Smooth muscle cell (in vitro differentiated cells): Measurements from ENCODE around the gene CLCN4. TPM values are rescaled to one million over a fixed set of nuclear protein-coding genes. Genes with fewer than 3 reads are reported as not detected.

ENCODE experiments used
- DNase-seq: peaks from one replicate; lab custom pipeline; 2025; ENCODE audit not compliant: unreplicated experiment; lab: John Stamatoyannopoulos, UW
- H2AFZ ChIP-seq: fragments of 200-600 bp; sonication (generic); 2 replicates; pipeline ENCODE4 v1.6.0; 2016; ENCODE audit warnings: antibody characterized with exemption, low read depth, mild to moderate bottlenecking
- H3F3A ChIP-seq: fragments of 200-600 bp; sonication (generic); 2 replicates; pipeline ENCODE4 v1.6.0; 2017; ENCODE audit warnings: antibody characterized with exemption, low read depth
- H3K27ac ChIP-seq: fragments of 200-600 bp; sonication (generic); 2 replicates; pipeline ENCODE4 v1.5.1; 2016; ENCODE audit warnings: low read depth, mild to moderate bottlenecking
- H3K27me3 ChIP-seq: fragments of 200-600 bp; sonication (generic); 2 replicates; pipeline ENCODE4 v1.6.1; 2016; ENCODE audit warnings: low read depth, mild to moderate bottlenecking
- H3K36me3 ChIP-seq: fragments of 200-600 bp; sonication (generic); 2 replicates; pipeline ENCODE4 v1.5.1; 2016; ENCODE audit warnings: low read depth
- H3K4me1 ChIP-seq: fragments of 200-600 bp; sonication (generic); 2 replicates; pipeline ENCODE4 v1.5.1; 2016; ENCODE audit warnings: low read depth
- H3K4me2 ChIP-seq: fragments of 200-600 bp; sonication (generic); 2 replicates; pipeline ENCODE4 v1.6.0; 2016; ENCODE audit warnings: mild to moderate bottlenecking
- H3K4me3 ChIP-seq: fragments of 200-600 bp; sonication (generic); 2 replicates; pipeline ENCODE4 v1.5.1; 2016; ENCODE audit warnings: mild to moderate bottlenecking
- H3K79me2 ChIP-seq: fragments of 200-600 bp; sonication (generic); 2 replicates; pipeline ENCODE4 v1.6.0; 2016; ENCODE audit warnings: low read depth, mild to moderate bottlenecking
- H3K9ac ChIP-seq: fragments of 200-600 bp; sonication (generic); 2 replicates; pipeline ENCODE4 v1.6.0; 2016; ENCODE audit warnings: low read depth
- H3K9me3 ChIP-seq: fragments of 200-600 bp; sonication (generic); replicated peaks from 2 replicates; pipeline ENCODE4 v1.5.1; 2016; ENCODE audit warnings: low read depth
- H4K20me1 ChIP-seq: fragments of 200-600 bp; sonication (generic); 2 replicates; pipeline ENCODE4 v1.6.0; 2016; ENCODE audit warnings: low read depth
- CTCF ChIP-seq: fragments of 200-600 bp; sonication (generic); IDR thresholded peaks from 2 replicates; pipeline ENCODE4 v1.5.1; 2017; ENCODE audit warnings: borderline replicate concordance, mild to moderate bottlenecking, antibody characterized with exemption; ENCODE audit not compliant: insufficient read depth, poor library complexity, severe bottlenecking
- WGBS: methylation state at CpG from one replicate; pipeline ENCODE4 v1.1.7; 2016; ENCODE audit warnings: low lambda C conversion rate; 5-methylcytosine and 5-hydroxymethylcytosine counted together
- polyA plus RNA-seq: library from polyadenylated mRNA; unstranded; fragments of >200 nt; fragmentation: Nextera tagmentation; extraction: Ambion mirVana; gene quantifications from 2 replicates; pipeline ENCODE4 v1.2.1, GENCODE V29; 2016
- total RNA-seq: library from RNA; depleted of rRNA; stranded (reverse); fragments of >200 nt; gene quantifications from 2 replicates; pipeline ENCODE4 v1.2.3, GENCODE V29; 2014

CLCN4 gene
- total and polyA plus RNA-seq, 2 experiments from 2014 or later = 2.5 to 3.1 TPM

GRCh38 chrX:10111364-10112148, 45.2 kb upstream of the CLCN4 start:
- H3K79me2 ChIP-seq = no peaks in the 10 kb centered on the region
- no peak for TF ChIP-seq CTCF
- H3K36me3 ChIP-seq = no peaks in the 10 kb centered on the region
- H2AFZ ChIP-seq = no peak overlapping the region
- H3K4me2 ChIP-seq = no peak overlapping the region
- H4K20me1 ChIP-seq = no peaks in the 10 kb centered on the region
- DNase-seq = no peak
- no peaks in the 10 kb centered on the region for H3K9me3 ChIP-seq
- no peaks in the 10 kb centered on the region for H3K27me3 ChIP-seq
- no peak overlapping the region for H3K27ac ChIP-seq
- H3K4me3 ChIP-seq = no peak overlapping the region
- no peak overlapping the region for H3K9ac ChIP-seq
- no peaks in the 10 kb centered on the region for H3F3A ChIP-seq
- 88% methylated on average over 25 of the region's 26 CpGs for WGBS
- no peaks in the 10 kb centered on the region for H3K4me1 ChIP-seq

- TF ChIP-seq CTCF = no peak
- WGBS = 89% methylated on average over 6 of the region's 6 CpGs
- Histone ChIP-seq H3K4me3 (no peak overlapping the region), H3K4me2 (no peak overlapping the region), H4K20me1 (no peaks in the 10 kb centered on the region), H3K27ac (no peak overlapping the region), H3K27me3 (no peaks in the 10 kb centered on the region), H2AFZ (no peak overlapping the region), H3K9me3 (no peaks in the 10 kb centered on the region), H3K9ac (no peak overlapping the region), H3K79me2 (no peaks in the 10 kb centered on the region), H3F3A (no peaks in the 10 kb centered on the region), H3K36me3 (no peaks in the 10 kb centered on the region), H3K4me1 (no peaks in the 10 kb centered on the region)
- no peak for DNase-seq
These were observed 44.3 kb upstream of the CLCN4 start for GRCh38 chrX:10112510-10112909.

- Histone ChIP-seq H3K4me2 (no peak overlapping the region), H3K27ac (no peak overlapping the region), H3F3A (no peaks in the 10 kb centered on the region), H3K79me2 (no peaks in the 10 kb centered on the region), H3K4me1 (no peaks in the 10 kb centered on the region), H2AFZ (no peak overlapping the region), H3K36me3 (no peaks in the 10 kb centered on the region), H3K9ac (no peak overlapping the region), H4K20me1 (no peaks in the 10 kb centered on the region), H3K4me3 (no peak overlapping the region), H3K9me3 (no peaks in the 10 kb centered on the region), H3K27me3 (no peaks in the 10 kb centered on the region)
- WGBS = 91% methylated on average over 5 of the region's 5 CpGs
- no peak for DNase-seq
- no peak for TF ChIP-seq CTCF
These were observed 41.7 kb upstream of the CLCN4 start for GRCh38 chrX:10115082-10115481.

GRCh38 chrX:10117301-10117700, 39.5 kb upstream of the CLCN4 start:
- Histone ChIP-seq H3K4me1 (no peaks in the 10 kb centered on the region), H4K20me1 (no peaks in the 10 kb centered on the region), H3K9me3 (no peaks in the 10 kb centered on the region), H2AFZ (no peak overlapping the region), H3K27ac (no peak overlapping the region), H3K36me3 (no peaks in the 10 kb centered on the region), H3K79me2 (no peaks in the 10 kb centered on the region), H3K4me2 (no peak overlapping the region), H3F3A (no peaks in the 10 kb centered on the region), H3K9ac (no peak overlapping the region), H3K4me3 (no peak overlapping the region), H3K27me3 (no peaks in the 10 kb centered on the region)
- 96% methylated on average over 27 of the region's 31 CpGs for WGBS
- DNase-seq = no peak
- TF ChIP-seq CTCF = no peak
